Right atrium auricular region (tissue), 2 donors: ENCODE results near the gene PEX14. TPM values are rescaled to one million over a fixed set of nuclear protein-coding genes. Genes with fewer than 3 reads are reported as not detected.

Experiments used
- DNase-seq: peaks from one replicate; pipeline ENCODE4 v3.0.0-alpha.2; 2019; ENCODE audit warnings: low spot score
- H3K27ac ChIP-seq, 2 donors: fragments of 200-600 bp; sonication (generic); 1 replicate in 1 of 2; 2 replicates in 1 of 2; pipeline ENCODE4 v1.5.1; 2016 to 2019
- H3K27me3 ChIP-seq, 2 donors: fragments of 200-600 bp; sonication (generic); one replicate each; pipeline versions ENCODE4 v1.5.1 to v1.6.0; 2017 to 2019
- H3K36me3 ChIP-seq: fragments of 200-600 bp; sonication (generic); one replicate; pipeline ENCODE4 v1.5.1; 2016
- H3K4me1 ChIP-seq, 2 donors: fragments of 200-600 bp; sonication (generic); one replicate each; pipeline versions ENCODE4 v1.5.1 to v1.6.0; 2017 to 2019
- H3K4me3 ChIP-seq, 2 donors: fragments of 200-600 bp; sonication (generic); 1 replicate in 1 of 2; 2 replicates in 1 of 2; pipeline ENCODE4 v1.5.1; 2017 to 2019; ENCODE audit warnings: mild to moderate bottlenecking in 1 of 2, moderate library complexity in 1 of 2
- H3K9me3 ChIP-seq, 2 donors: fragments of 200-600 bp; sonication (generic); one replicate each; pipeline ENCODE4 v1.5.1; 2019
- CTCF ChIP-seq, 2 donors: fragments of 200-600 bp; sonication (generic); IDR thresholded peaks; one replicate each; pipeline ENCODE4 v1.5.1; 2019; ENCODE audit warnings: antibody characterized with exemption in 2 of 2
- total RNA-seq, 2 donors: library from RNA; depleted of rRNA; stranded (reverse); fragments of >200 nt; gene quantifications; one replicate each; pipeline ENCODE4 v1.1.0, GENCODE V29; 2016

Gene PEX14
- total RNA-seq, 2 donors from 2014 or later, result 13.7 to 14.5 TPM

GRCh38 chr1:10525208-10525607 is 50.5 kb downstream of the PEX14 start:
- Histone ChIP-seq H3K36me3 (no peaks in the 10 kb centered on the region), H3K4me3 (no peak overlapping the region), H3K4me1 (peaks cover 0 to 39% of the 10 kb centered on the region in 2 donors), H3K9me3 (no peaks in the 10 kb centered on the region), H3K27me3 (no peaks in the 10 kb centered on the region), H3K27ac (no peak overlapping the region)
- no peak for DNase-seq
- no peak for TF ChIP-seq CTCF (IDR thresholded peaks at IDR 0.05)

DNA sequence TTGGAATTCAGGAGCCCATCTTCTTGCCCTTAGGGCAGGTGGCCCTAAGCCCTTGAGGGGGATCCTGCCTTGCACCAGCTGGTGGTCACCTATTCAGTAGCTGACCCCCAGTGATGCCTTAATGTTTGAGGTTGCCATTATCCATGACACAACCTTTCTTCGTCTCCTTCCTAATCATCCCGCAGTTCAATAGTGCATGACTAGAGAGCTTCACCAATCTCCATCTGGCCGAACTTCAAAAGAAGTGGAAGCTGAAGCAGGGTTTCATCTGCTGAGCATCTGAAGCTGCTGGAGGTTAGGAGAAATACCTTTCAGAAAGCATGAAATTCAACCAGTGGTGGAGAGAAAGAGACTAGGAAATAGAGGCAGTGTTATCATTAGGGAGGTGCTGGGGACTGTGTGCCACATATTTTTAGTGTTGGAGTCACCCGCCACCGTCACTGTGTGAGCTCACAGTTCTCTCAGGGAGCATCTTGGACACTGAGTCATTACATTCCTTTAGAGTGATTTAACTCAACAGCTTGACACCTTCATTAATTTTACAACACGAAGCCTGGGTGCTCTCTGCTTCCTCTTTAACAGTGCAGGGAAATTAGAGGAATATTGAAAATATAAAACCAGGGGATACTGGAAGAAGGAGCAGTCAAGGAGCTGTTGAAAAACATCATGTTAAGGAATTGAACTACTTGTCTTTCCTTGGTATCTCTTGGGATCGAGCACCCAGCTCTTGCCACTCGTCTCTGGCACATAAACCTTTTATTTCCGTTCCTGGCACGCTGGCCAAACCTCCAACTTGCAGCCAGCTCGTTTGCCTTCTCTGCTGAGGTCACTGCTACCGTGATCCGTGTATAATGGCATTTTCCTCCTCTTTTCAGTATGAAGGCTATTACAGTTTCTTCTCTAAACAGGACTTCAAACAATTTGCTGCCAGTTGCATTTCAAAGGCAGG is 53.6 kb downstream of the PEX14 start:
- Histone ChIP-seq H3K36me3 (no peaks in the 10 kb centered on the region), H3K27me3 (no peaks in the 10 kb centered on the region), H3K9me3 (no peaks in the 10 kb centered on the region), H3K4me3 (no peak overlapping the region), H3K4me1 (peaks cover 0 to 41% of the 10 kb centered on the region in 2 donors), H3K27ac (peak overlapping the region; percentile 58 to 89)
- TF ChIP-seq CTCF (IDR thresholded peaks at IDR 0.05), result no peak
- peak; percentile 76 for DNase-seq

DNA sequence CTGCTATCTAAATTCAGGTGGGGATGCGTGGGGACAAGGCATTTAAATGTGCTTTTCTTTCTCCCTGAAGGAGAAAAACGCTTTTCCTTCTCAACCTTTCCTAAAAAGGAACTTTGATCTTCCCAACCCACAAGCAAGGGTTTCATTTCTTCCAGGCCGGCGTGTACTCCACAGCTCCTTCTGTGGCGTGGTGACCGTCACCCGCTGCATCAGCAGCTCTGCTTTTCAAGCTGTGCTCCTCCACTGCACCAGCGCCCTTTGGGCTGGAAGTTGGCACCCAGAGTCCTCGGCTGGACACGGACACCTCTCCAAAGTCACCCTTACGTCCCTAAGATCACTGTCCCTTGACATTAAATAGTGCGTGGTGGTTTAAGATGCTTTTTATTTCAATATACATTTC is 54.3 kb downstream of the PEX14 start:
- Histone ChIP-seq H3K27ac (peak overlapping the region; percentile 58 to 89), H3K4me1 (peaks cover 0 to 41% of the 10 kb centered on the region in 2 donors), H3K4me3 (no peak overlapping the region), H3K27me3 (no peaks in the 10 kb centered on the region), H3K36me3 (no peaks in the 10 kb centered on the region), H3K9me3 (no peaks in the 10 kb centered on the region)
- no peak for TF ChIP-seq CTCF (IDR thresholded peaks at IDR 0.05)
- no peak for DNase-seq

GRCh38 chr1:10529765-10530164 is 55.0 kb downstream of the PEX14 start:
- Histone ChIP-seq H3K27me3 (no peaks in the 10 kb centered on the region), H3K27ac (peak overlapping the region in 1 of 2 donors; percentile 89), H3K4me3 (no peak overlapping the region), H3K9me3 (no peaks in the 10 kb centered on the region), H3K4me1 (peaks cover 0 to 41% of the 10 kb centered on the region in 2 donors), H3K36me3 (no peaks in the 10 kb centered on the region)
- TF ChIP-seq CTCF (IDR thresholded peaks at IDR 0.05), result no peak
- no peak for DNase-seq

GRCh38 chr1:10530281-10530740 is 55.6 kb downstream of the PEX14 start:
- TF ChIP-seq CTCF (IDR thresholded peaks at IDR 0.05), result peak; percentile 59 to 87
- Histone ChIP-seq H3K4me1 (peaks cover 0 to 41% of the 10 kb centered on the region in 2 donors), H3K4me3 (no peak overlapping the region), H3K9me3 (no peaks in the 10 kb centered on the region), H3K36me3 (no peaks in the 10 kb centered on the region), H3K27me3 (no peaks in the 10 kb centered on the region), H3K27ac (peak overlapping the region in 1 of 2 donors; percentile 89)
- DNase-seq, result no peak
